IMR-90 (cell line): ENCODE results near the gene SPATA2L.

Source experiments
- BHLHE40 ChIP-seq: fragments of 150-350 bp; IDR thresholded peaks from 2 replicates; pipeline ENCODE4 v1.6.1; 2016; ENCODE audit warnings: mild to moderate bottlenecking, low read depth, low read length
- CEBPB ChIP-seq: IDR thresholded peaks from 2 replicates; pipeline ENCODE4 v1.6.1; 2012; ENCODE audit warnings: low read depth, low read length, improper control_type of control experiment
- CTCF ChIP-seq: conservative IDR thresholded peaks from 2 replicates; pipeline ENCODE4 v1.5.1; 2012; ENCODE audit warnings: mild to moderate bottlenecking, low read depth, low read length, improper control_type of control experiment
- MXI1 ChIP-seq: IDR thresholded peaks from 2 replicates; pipeline ENCODE4 v1.6.1; 2012; ENCODE audit warnings: low read depth, mild to moderate bottlenecking, low read length, moderate library complexity, borderline replicate concordance
- NFE2L2 ChIP-seq: fragments of 150-350 bp; IDR thresholded peaks from 2 replicates; pipeline ENCODE4 v1.6.1; 2016; ENCODE audit warnings: low read depth, mild to moderate bottlenecking, low read length
- POLR2A ChIP-seq: IDR thresholded peaks from 2 replicates; pipeline ENCODE4 v1.6.1; 2012; ENCODE audit warnings: mild to moderate bottlenecking, low read depth, low read length
- RAD21 ChIP-seq: IDR thresholded peaks from 2 replicates; pipeline ENCODE4 v1.6.1; 2012; ENCODE audit warnings: low read length, improper control_type of control experiment
- RCOR1 ChIP-seq: IDR thresholded peaks from 2 replicates; pipeline ENCODE4 v1.6.1; 2012; ENCODE audit warnings: mild to moderate bottlenecking, low read length, improper control_type of control experiment; ENCODE audit not compliant: insufficient replicate concordance
- SMC3 ChIP-seq: fragments of 150-350 bp; IDR thresholded peaks from 2 replicates; pipeline ENCODE4 v1.6.1; 2016; ENCODE audit warnings: low read depth, mild to moderate bottlenecking, antibody characterized with exemption, low read length, moderate library complexity

- TF ChIP-seq CTCF (no peak), POLR2A (no peak), RCOR1 (no peak), BHLHE40 (no peak), RAD21 (no peak), NFE2L2 (no peak), SMC3 (no peak), CEBPB (no peak), MXI1 (no peak)
Observed at GRCh38 chr16:89667633-89668032, 33.9 kb downstream of the SPATA2L start.
